ENCODE results near the gene MBD3.

DNA sequence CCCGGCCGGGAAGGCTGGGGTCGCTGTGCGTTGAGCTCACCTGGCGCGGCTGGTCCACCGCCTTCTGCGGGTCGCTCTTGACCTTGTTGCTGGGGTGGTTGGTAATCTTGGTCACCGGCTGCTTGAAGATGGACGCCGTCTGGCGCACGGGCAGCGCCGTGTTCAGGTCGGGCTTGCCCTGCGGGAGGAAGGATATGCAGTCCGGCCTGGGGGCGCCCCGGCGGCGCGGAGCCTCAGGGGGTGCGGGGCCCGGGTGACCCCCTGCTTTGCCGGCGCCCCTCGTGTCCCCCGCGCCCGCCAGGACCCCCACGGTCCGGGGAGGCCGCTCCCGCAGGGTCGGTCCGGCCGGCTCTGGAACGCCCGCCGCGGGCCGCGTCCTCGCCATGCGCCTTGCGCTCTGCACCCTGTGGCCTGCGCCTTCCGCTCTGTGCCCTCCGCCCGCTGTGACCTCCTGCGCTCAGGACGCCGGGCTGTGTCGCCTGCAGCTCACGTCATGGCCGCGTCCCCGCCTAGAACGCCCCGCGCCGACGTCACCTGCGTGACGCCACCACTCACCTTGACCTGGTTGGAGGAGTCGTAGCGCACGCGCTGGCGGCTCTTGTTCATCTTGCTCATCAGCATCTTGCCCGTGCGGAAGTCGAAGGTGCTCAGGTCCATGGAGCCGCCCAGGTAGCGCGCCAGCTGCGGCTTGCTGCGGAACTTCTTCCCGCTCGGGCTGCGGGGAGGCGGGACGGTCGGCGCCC is 8.0 kb downstream of the MBD3 start:
- TF ChIP-seq, protein P1, sequence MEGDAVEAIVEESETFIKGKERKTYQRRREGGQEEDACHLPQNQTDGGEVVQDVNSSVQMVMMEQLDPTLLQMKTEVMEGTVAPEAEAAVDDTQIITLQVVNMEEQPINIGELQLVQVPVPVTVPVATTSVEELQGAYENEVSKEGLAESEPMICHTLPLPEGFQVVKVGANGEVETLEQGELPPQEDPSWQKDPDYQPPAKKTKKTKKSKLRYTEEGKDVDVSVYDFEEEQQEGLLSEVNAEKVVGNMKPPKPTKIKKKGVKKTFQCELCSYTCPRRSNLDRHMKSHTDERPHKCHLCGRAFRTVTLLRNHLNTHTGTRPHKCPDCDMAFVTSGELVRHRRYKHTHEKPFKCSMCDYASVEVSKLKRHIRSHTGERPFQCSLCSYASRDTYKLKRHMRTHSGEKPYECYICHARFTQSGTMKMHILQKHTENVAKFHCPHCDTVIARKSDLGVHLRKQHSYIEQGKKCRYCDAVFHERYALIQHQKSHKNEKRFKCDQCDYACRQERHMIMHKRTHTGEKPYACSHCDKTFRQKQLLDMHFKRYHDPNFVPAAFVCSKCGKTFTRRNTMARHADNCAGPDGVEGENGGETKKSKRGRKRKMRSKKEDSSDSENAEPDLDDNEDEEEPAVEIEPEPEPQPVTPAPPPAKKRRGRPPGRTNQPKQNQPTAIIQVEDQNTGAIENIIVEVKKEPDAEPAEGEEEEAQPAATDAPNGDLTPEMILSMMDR (IDR thresholded peaks at IDR 0.05), result no peak
- no peak for TF ChIP-seq POLR2A (IDR thresholded peaks at IDR 0.05)

All from uterus (tissue), 2 donors.